HG03521 (cell line): ENCODE results near the gene PCDHGB2.
"Not testable (repeated sequence)": the region's sequence is repeated elsewhere in the genome, so short reads cannot be mapped to it uniquely, and the experiment has no call there.

Experiments
- ATAC-seq: cut with Tn5 transposase; IDR thresholded peaks from one replicate; pipeline ENCODE4 v1.9.1; 2021; ENCODE audit warnings: mild to moderate bottlenecking, moderate library complexity; ENCODE audit not compliant: unreplicated experiment

PCDHGB2 gene

DNA sequence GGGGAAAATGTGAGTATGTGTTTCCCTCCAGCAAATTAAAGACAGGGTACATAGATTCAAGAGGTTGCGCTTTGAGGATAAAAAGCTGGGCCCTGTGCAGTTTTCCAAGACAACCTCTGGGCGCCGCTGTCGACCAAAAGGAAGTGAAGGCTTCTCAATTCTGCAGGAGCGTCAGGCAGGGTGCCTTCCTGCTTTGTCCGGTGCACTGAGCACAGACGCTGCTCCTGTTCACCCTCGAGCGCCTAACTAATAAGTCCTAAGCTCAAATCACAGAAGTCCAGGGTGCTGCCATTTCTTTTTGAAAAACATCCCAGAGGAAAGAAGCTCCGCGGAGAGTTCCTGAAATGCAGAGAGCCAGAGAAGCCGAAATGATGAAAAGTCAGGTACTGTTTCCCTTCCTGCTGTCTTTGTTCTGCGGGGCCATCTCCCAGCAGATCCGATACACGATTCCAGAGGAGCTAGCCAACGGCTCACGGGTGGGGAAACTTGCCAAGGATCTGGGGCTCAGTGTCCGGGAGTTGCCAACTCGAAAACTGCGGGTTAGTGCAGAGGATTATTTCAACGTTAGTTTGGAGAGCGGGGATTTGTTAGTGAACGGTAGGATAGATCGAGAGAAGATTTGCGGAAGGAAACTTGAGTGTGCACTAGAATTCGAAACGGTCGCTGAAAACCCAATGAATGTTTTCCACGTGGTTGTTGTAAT is 9.7 kb upstream of the PCDHGB2 start, which contains the start of gene PCDHGB1:
PCDHGB1 (plus strand) TSS at position 183 of the 703 bp plus-strand sequence; CDS start at position 345, 162 bp downstream.
- peak; percentile 88 for ATAC-seq

DNA sequence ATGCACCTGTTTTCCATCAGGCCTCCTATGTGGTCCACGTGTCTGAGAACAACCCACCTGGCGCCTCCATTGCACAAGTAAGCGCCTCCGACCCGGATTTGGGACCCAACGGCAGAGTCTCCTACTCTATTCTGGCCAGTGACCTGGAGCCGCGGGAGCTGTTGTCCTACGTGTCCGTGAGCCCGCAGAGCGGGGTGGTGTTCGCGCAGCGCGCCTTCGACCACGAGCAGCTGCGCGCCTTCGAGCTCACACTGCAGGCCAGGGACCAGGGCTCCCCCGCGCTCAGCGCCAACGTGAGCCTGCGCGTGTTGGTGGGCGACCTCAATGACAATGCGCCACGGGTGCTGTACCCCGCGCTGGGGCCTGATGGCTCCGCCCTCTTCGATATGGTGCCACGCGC is 8.2 kb upstream of the PCDHGB2 start:
- ATAC-seq, result no peak

- ATAC-seq, result no peak
These were observed 4.8 kb upstream of the PCDHGB2 start, which contains the start of gene PCDHGA4 for GRCh38 chr5:141354900-141355469. TSS of gene PCDHGA4 (plus strand) at chr5:141355021. CDS start at chr5:141355108, 87 bp downstream.

DNA sequence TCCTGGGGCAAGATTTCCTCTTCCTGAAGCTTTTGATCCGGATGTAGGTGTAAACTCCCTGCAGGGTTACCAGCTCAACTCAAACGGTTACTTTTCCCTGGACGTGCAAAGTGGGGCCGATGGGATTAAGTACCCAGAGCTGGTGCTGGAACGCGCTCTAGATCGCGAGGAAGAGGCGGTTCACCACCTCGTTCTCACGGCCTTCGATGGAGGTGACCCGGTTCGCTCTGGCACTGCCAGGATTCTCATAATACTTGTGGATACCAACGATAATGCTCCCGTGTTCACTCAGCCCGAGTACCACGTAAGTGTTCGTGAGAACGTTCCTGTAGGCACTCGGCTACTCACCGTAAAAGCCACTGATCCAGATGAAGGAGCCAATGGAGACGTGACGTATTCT is 4.2 kb upstream of the PCDHGB2 start:
- ATAC-seq, result no peak

- ATAC-seq, result no peak
These were observed 3.7 kb upstream of the PCDHGB2 start for GRCh38 chr5:141356133-141356532.

GRCh38 chr5:141356950-141357349 is 2.8 kb upstream of the PCDHGB2 start:
- no peak for ATAC-seq

GRCh38 chr5:141360685-141361084 is 891 bp downstream of the PCDHGB2 start:
- ATAC-seq, result no peak

- ATAC-seq, result no peak
These were observed 2.9 kb downstream of the PCDHGB2 start for GRCh38 chr5:141362719-141363118.

- ATAC-seq, result no peak
These were observed 4.3 kb downstream of the PCDHGB2 start, which contains the start of gene PCDHGA5 for GRCh38 chr5:141363952-141364660. TSS of gene PCDHGA5 (plus strand) at chr5:141364162. CDS start at chr5:141364331, 169 bp downstream.

GRCh38 chr5:141366016-141366896 is 6.5 kb downstream of the PCDHGB2 start:
- no peak for ATAC-seq

DNA sequence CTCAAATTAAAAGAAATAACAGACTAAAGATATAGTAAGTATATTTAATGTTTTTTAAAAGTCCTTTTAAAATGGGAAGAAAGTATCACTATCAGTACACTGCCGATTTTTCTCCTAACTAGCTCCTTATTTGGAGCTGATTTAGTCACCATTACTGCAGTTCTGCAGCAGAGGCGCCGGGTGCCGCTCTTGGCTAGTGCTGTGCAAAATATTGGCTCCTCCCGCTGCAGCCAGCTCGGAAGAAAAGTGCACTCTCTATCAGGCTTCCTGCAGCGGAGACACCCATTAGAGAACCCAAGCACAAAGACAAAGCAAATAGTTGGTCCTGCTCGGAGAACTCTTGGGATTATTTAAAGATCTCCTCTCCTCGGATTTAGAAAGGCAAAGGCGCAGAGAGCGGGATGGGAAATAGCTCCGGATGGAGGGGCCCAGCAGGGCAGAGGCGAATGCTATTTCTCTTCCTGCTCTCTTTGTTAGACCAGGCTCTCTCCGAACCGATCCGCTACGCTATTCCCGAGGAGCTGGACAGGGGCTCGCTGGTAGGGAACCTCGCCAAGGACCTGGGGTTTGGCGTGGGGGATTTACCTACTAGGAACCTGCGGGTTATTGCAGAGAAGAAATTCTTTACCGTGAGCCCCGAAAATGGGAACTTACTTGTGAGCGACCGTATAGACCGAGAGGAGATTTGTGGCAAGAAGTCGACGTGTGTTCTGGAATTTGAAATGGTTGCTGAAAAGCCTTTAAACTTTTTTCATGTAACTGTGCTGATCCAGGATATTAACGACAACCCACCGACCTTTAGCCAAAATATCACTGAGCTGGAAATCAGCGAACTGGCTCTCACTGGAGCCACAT is 10.4 kb downstream of the PCDHGB2 start, which contains the start of gene PCDHGB3:
PCDHGB3 (plus strand) TSS at position 249 of the 855 bp plus-strand sequence; CDS start at position 402, 153 bp downstream.
- ATAC-seq, result peak; percentile 67

DNA sequence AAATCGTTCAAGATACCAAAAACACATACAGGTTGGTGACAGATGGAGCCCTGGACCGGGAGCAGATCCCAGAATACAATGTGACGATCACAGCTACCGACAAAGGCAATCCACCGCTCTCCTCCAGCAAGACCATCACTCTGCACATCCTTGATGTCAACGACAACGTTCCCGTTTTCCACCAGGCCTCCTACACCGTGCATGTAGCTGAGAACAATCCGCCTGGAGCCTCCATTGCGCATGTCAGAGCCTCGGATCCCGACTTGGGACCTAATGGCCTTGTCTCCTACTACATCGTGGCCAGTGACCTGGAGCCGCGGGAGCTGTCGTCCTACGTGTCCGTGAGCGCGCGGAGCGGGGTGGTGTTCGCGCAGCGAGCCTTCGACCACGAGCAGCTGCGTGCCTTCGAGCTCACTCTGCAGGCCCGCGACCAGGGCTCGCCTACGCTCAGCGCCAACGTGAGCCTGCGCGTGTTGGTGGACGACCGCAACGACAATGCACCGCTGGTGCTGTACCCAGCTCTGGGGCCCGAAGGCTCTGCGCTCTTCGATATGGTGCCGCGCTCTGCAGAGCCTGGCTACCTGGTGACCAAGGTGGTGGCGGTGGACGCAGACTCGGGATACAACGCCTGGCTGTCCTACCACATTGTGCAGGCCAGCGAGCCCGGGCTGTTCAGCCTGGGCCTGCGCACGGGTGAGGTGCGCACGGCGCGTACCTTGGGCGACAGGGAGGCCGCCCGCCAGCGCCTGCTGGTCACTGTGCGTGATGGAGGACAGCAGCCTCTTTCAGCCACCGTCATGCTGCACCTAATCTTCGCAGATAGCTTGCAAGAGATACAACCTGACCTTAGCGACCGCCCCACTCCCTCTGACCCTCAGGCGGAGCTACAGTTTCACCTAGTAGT is 12.0 kb downstream of the PCDHGB2 start:
- no peak for ATAC-seq

DNA sequence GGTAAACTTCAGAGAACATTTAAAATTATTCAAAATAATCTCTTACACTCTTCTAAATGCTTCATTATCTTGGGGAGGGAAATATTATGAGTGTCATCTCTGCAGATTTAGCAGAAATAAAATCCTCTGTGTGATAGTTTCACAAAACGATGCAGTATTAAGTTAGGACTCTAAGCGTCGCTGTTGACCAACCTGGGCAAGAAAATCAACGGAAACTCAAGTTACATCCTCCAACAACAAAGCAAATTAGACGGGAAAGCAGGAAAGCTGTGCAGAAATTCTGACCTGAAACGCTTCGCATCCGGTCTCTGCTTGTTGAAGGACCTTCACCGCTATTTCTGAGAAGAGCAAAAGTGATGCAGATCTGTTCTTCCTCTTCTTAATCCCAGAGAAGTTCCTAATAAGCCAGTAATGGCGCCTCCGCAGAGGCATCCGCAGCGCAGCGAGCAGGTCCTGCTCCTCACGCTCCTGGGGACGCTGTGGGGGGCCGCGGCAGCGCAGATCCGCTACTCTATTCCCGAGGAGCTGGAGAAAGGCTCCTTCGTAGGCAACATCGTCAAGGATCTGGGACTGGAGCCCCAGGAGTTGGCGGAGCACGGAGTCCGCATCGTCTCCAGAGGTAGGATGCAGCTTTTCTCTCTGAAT is 14.0 kb downstream of the PCDHGB2 start, which contains the start of gene PCDHGA6:
PCDHGA6 (plus strand) TSS at position 219 of the 645 bp plus-strand sequence; CDS start at position 412, 193 bp downstream.
- no peak for ATAC-seq

- ATAC-seq, result no peak
These were observed 14.8 kb downstream of the PCDHGB2 start for GRCh38 chr5:141374627-141375026.

GRCh38 chr5:141375444-141376155 is 15.8 kb downstream of the PCDHGB2 start:
- not testable (repeated sequence) for ATAC-seq

GRCh38 chr5:141382469-141383294 is 22.9 kb downstream of the PCDHGB2 start, which contains the start of gene PCDHGA7:
TSS of gene PCDHGA7 (plus strand) at chr5:141382742. CDS start at chr5:141382900, 158 bp downstream.
- ATAC-seq, result no peak
